ENCODE data around the gene CHPF. TPM values are rescaled to one million over a fixed set of nuclear protein-coding genes. Genes with fewer than 3 reads are reported as not detected.

CHPF gene
- total RNA-seq, 1 experiment from 2014 or later: 126 TPM

DNA sequence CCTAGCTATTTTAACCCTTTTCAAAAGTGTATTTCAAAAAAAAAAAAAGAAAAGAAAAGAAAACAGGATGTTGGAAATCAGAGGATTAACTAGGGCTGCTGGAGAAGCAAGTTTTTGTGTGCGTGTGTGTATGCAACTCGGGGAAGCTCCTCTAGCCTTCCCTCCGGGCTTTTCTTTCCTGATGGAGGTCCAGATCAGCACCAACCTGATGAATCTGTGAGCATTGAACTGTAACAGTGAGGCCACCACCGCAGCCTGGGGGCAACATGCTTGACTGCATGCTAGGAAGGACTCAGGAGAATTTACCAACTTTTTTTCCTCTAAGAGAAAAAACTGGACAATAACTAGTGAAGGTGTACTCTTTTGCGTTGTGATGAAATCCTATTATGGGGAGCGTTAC lies 25.4 kb upstream of the CHPF start:
- DNase-seq (ENCODE audit: low read depth): no peak

DNA sequence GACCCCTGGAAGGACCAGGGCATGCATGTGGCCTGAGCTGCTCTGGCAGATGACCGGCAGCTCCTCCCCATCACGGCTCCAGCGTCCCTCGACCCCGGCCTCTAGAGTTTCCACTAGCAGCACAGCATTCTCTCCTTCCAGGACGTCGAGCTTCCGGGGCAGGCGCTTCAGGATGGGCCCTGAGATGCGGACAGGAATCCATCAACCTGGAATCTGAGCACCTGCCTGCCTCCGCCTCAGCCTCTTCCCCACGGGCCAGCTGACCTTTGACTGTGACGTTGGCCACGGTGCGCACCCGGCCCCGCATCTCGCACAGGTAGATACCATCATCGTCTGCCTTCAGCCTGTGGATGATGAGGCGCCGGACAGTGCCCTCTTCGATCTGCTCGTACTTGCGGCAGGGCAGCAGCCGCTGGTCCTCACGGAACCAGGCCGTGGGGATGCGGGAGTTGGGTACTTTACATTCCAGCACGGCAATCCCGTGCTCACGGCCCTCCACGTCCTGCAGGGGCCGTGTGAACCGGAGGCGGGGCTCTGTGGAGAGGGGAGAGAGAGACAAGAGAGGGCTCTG lies 24.3 kb upstream of the CHPF start:
- DNase-seq (ENCODE audit: low read depth): no peak

GRCh38 chr2:219567131-219567530 lies 23.5 kb upstream of the CHPF start:
- DNase-seq (ENCODE audit: low read depth): no peak

GRCh38 chr2:219566640-219567039 lies 23.0 kb upstream of the CHPF start:
- DNase-seq (ENCODE audit: low read depth): no peak

DNA sequence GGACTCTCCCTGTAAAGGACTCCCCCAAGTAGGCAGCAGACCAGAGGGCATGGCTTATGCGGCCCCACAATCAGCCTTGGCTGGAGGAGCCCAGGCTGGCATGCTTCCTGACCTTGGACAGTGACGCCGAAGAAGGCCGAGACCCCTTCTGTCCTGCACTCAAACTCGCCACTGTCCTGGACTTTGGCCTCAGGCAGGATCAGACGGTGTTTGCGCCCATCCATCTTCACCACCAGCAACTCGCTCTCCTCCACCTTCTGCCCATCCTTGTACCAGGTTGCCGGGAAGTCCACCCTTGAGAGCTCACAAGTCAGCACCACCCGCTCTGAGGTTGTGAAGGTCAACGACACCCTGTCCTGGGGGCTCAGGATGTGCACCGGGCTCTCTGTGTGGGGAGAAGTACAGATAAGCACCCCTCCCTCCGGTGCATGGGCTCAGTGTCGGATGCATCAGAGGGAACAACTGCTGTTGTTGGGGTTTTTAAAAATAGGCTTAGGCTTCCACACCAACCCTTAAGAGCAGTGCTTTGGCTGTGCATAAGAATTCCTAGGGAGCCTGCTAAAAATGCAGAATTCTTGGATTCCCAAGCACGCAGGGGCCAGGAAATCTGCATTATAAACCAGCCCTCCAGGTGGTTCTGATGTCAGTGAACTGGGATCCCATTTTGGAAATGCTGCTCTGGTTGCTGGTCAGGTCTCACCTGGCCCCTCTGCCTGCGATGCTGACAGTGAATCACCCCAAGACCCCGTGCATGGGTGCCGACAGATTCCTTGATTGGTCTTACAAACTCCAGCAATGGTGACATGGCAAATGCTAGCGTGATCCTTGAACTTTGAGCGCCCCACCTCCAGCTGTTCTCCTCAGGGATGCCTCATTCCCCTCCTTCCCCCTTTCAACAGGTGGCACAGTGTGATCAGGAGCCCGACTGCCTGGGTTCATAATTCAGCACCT lies 21.8 kb upstream of the CHPF start:
- no peak for DNase-seq (ENCODE audit: low read depth)

DNA sequence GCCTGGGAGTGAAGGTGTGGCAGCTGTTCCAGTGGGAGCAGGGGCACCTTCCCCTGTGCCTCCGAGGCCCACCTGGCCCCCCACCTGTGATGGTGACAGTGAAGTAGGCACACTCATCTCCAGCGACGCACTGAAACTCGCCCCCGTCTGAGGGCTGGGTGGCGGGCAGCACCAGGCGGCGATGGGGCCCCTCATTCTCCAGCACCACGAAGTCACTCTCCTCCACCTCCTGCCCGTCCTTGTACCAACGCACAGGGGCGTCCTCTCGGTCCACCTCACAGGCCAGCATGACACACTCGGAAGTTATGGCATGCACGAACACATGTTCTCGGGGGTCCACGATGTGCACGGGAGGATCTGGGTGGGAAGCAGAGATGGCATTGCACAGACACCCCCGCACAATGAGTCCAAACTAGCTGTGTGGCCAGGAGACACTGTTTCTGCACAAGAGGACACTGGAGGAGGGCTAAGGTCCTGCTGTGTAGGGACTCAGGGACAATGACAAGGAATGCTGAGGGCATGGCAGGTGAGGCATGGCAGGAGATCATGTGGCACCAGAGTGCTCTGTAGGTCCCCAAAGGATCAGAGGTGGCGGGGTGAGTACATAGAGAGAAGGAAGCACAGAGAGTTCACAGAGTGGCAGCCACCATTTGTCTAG lies 19.8 kb upstream of the CHPF start:
- no peak for DNase-seq (ENCODE audit: low read depth)

DNA sequence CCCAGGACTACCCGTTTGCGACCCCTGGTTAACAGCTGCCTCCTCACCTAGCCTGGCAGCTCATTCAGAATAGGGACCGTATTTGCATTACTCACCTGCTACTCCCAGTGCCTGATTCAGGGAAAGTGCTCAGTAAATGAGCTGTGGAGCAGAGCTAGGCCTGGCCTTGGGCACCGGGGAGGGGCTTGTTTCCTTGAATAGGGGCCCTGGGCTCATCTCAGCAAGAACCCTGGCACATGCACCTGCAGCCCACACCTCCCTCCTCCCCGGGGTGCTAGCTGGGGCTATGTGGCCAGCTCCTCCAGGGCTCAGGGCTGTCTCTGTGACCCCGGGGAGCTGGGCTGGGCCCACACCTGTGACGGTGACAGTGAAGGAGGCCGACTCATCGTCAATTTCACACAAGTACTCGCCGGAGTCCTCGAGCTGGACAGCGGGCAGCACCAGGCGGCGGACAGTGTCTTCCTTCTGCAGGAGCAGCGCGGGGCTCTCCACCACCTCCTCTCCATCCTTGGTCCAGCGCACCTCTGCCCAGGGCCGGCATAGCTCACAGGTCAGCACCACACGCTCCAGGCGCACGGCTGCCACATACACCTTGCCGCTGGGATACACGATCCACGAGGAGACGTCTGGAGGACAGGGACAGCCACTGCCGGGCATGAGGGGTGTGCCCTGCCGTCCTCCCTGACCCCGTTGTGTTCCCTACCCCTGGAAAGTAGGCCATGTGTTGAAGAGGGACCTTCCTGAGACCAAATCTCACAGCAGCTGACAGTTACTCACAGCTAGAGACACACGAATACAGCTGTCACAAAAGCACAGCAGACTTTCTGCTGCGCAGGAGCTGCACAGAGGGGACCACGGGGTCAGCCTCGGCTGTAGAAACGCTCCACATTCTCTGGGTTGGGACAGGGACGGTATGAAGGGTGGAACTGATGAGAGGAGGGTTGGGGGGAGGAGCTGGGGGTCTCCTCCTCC lies 18.7 kb upstream of the CHPF start:
- DNase-seq (ENCODE audit: low read depth): no peak

DNA sequence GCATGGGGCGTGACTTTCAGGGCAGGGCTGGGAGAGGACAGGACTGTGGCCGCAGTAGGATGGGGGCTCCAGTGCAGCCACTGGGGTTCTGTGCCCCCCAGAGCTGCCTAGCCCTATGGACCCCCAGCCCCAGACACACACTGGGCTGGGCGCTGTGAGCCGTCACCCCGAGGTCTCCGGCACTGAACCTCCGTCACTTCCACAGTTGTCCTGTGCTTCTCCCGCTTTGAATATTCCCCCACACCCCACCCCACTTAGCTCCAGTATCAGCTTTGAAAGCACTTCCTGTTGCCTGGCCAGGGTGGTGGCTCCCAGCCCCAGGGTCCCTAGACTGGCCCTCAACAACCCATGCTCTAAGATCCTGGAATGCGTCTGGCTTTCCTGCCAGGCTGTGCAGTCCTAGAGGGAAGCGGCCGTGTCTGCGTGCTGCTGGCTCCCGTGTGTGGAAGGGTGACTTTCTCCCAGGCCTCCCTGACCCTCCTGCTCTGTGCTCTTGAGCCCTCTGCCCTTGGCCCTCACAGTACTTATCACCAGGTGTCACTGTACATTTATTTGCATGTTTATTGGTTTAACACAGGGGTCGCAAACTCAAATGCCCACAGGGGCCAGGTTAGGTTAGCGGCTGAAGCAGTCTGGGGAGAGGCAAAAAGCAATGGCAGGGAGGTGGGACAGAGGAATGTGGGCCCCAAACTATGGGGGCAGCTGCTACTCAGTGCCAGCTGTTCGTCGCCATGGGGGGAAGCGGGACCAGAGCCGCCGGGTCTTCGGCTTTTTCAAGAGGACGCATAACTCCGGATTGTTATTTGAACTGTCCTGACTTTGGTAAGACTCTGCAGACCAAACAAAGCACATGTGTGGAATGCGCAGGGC lies 17.8 kb upstream of the CHPF start:
- DNase-seq (ENCODE audit: low read depth): no peak

GRCh38 chr2:219560893-219561178 lies 17.2 kb upstream of the CHPF start:
- no peak for DNase-seq (ENCODE audit: low read depth)

DNA sequence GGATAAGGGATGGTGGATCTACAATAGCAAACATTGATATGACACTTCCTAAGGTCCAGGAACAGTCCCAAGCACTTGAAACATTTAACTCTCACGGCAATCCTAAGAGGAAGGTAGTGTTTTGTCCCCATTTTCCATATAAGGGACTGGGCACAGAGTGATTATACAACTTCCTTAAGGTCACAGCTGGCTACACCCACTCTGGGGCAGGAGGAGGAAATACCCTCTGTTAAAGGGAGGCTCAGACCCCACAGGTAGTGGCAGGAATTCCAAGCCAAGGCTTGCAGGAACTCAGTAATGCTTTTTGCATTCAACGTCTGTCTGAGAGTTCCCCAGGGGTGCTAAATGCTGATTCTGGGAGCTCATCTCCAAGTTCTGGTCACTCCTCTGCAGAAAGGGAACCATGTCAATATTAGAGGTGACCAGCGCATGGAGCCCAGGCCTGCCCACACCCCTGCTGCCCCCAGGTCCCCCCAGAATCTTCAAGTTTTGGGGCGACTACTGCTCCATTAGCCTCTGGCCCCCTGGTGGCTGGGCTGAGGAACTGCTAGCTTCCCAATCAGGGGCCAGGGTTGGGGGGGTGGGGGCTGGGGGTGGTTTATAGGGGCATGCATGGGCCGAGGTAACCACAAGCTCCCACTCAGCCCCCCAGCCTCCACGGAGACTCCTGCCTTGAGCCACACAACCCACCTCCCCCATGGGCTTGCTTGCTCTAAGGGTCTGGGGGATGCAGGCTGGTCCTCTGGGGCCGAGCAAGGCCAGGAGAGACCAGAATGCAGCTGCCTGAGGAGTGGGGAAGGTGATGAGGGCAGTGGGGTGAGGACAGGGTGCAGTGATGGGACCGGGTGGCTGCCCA lies 16.7 kb upstream of the CHPF start:
- no peak for DNase-seq (ENCODE audit: low read depth)

GRCh38 chr2:219559156-219559915 lies 15.7 kb upstream of the CHPF start:
- no peak for DNase-seq (ENCODE audit: low read depth)

- no peak for DNase-seq (ENCODE audit: low read depth)
Observed at GRCh38 chr2:219557791-219558785, 14.5 kb upstream of the CHPF start.

DNA sequence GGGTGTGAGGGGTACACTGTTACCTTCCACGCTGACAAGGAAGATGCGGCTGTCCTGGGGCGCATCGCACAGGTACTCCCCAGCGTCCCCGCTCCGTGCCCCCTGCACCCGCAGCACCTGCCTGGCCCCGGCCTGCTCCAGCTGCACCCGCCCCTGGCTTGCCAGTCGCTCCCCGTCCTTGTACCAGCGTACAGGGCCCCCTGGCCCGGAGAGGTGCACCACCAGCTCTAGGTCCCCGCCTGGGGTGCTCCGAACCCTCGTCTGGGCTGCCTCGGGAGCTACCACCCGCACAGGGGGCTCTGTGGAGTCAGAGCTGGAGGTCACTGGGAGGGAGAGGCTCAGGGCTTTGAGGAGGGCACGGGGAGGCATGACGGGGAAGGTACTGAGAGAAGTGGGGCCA lies 13.7 kb upstream of the CHPF start:
- DNase-seq (ENCODE audit: low read depth): no peak

DNA sequence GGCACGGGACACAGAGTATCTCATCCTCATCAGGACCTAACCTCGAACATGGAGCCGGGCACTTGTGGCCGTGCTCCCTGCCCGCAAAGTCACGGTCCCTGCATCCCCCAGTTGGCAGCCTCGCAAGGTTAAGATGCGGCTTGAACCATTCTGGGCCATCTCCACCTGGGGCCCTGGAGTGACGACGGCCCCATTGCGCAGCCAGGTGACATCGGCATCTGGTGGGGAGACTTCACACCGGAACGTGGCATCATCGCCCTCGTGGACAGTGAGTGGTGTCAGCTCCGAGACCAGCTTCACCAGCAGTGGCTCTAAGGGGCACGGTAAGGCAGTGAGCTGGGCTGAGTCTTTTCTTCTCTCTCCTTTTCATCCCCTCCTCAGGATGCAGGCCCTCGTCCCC lies 12.8 kb upstream of the CHPF start:
- no peak for DNase-seq (ENCODE audit: low read depth)

DNA sequence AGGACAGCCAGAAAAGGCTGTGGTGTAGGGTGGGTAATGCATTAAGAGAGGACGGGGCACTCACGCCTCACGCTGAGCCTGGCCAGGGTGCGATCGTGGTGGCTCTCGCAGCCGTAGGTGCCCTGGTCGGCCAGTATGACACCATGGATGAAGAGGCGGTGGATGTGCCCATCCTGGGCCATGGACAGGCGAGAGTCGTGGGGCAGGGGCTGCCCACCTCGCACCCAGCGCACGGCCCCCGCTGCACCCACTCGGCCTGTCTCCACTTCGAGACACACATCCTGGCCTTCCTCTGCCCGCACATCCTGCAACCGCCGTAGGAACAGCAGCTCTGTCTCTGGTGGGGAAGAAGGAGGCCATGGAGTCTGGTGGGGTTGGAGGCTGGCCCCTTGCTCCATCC lies 12.3 kb upstream of the CHPF start:
- no peak for DNase-seq (ENCODE audit: low read depth)

- DNase-seq (ENCODE audit: low read depth): no peak
Observed at GRCh38 chr2:219554350-219554749, 10.7 kb upstream of the CHPF start.

- DNase-seq (ENCODE audit: low read depth): no peak
Observed at GRCh38 chr2:219553463-219553963, 9.9 kb upstream of the CHPF start.

GRCh38 chr2:219553168-219553417 lies 9.5 kb upstream of the CHPF start:
- DNase-seq (ENCODE audit: low read depth): no peak

Measured in HT1080 (cell line).